DMS153 treated with DMSO at 0.1 percent for 48 hours (cell line): Measurements from ENCODE around the gene DES.
"Not testable (repeated sequence)": the region's sequence is repeated elsewhere in the genome, so short reads cannot be mapped to it uniquely, and the experiment has no call there.

Experiments used
- DNase-seq: peaks from one replicate; lab custom pipeline; 2025; ENCODE audit not compliant: unreplicated experiment; lab: John Stamatoyannopoulos, UW

DES gene

DNA sequence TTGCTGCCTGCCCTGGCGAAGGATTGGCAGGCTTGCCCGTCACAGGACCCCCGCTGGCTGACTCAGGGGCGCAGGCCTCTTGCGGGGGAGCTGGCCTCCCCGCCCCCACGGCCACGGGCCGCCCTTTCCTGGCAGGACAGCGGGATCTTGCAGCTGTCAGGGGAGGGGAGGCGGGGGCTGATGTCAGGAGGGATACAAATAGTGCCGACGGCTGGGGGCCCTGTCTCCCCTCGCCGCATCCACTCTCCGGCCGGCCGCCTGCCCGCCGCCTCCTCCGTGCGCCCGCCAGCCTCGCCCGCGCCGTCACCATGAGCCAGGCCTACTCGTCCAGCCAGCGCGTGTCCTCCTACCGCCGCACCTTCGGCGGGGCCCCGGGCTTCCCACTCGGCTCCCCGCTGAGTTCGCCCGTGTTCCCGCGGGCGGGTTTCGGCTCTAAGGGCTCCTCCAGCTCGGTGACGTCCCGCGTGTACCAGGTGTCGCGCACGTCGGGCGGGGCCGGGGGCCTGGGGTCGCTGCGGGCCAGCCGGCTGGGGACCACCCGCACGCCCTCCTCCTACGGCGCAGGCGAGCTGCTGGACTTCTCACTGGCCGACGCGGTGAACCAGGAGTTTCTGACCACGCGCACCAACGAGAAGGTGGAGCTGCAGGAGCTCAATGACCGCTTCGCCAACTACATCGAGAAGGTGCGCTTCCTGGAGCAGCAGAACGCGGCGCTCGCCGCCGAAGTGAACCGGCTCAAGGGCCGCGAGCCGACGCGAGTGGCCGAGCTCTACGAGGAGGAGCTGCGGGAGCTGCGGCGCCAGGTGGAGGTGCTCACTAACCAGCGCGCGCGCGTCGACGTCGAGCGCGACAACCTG is at the start of gene DES:
TSS of gene DES (plus strand) at position 223 of the 857 bp plus-strand sequence. CDS start at position 309, 86 bp downstream.
- DNase-seq, result no peak

DNA sequence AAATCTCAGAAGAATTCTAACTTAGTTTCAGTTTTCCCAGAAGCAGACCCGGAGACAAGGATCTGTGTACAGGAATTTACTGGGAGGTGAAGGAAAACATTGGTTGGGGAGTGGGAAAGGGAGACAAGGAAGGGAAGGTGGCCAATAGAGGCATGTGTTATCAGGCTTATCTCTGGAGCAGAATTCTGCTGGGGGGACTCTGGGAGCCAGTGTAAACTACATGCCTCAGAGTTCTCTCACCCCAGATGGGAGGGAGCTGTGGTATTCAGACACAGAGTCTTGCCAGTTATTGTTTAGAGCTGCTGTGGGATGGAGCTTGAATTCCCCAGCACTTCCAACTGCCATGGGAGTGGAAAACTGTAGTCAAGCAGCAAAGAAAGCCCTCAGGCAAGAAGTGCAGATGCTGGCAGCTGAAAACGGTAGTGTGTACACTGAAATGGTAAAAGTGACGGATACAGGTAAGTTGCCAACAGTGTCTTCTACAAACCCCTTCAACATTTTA is 49.4 kb upstream of the DES start:
- no peak for DNase-seq

DNA sequence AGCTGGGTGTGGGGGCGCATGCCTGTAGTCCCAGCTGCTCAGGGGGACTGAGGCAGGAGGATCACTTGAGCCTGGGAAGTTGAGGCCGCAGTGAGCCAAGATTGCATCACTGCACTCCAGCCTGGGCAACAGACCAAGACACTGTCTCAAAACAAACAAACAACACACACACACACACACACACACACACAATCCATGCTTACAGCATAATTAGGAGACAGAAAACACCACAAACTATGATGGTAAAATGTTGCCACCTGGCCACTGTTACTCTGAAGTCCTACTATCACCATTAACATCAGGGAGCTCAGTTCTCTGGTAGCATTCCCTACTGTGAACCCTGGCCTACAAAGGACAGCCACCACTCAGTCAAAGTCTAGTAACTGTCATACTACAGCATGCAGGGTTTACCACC is 48.7 kb upstream of the DES start:
- DNase-seq, result no peak

DNA sequence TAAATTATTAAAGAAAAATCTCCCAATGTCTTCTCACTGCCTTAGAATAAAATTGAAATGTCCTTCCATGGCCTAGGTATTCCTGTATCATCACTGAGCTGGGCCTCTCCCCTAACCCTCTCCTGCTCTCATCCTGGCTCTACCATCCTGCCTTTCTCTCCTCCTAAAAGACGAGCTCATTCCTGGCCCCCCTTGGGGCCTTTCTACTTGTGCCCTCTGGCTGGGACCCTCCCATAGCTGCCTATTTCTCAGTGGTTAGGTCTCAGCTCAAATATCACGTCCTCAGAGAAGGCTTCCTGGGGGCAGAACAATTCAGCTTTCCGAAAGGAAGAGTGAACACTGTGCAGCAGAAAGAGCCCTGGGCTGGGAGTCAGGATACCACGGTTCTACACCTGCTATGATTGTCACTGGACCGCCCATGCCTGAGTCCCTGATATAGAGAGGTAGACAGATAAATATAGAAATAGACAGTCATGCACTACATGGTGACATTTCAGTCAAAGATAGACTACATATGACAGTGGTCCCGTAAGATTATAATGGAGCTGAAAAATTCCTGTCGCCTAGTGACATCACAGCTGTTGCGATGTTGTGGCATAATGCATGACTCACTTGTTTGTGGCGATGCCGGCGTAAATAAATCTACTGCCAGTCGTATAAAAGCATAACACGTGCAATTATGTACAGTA is 39.9 kb upstream of the DES start:
- DNase-seq, result no peak

DNA sequence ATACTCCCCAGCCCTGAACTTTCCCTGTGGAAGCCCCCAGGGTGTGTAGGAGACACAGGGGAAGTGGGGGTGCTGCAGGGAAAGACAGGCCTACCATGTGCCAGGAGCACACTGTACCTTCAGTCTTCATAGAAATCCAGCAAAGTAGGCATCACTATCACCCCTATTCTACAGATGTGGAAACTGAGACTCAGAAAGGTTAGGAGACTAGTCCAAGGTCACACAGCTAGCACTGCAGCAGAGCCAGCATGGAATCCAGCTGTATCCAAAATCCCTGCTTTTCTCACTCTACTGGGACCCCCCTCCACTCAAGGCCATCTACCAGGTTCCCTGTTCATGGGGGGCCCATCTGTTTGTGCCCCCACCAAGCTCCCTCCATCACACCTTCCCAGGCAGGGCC is 37.3 kb upstream of the DES start:
- no peak for DNase-seq

DNA sequence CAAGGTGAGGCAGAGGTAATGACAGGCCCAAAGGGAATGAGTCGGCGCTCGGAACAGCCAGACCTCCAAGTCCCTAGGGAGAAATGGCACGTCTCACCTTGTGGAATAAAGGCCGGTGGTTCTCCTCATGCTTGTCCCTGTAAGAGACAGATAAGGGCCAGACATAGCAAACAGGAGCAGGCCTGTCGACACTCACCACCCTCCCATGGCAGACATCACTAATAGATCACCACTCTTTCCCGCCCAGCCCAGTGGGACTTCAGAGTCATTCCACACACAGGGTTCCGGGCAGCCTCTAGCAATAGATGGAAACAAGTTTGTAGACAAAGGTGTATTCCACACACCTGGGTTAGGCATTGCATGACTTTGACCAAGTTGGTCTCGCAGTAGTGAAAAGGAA is 36.7 kb upstream of the DES start:
- no peak for DNase-seq

DNA sequence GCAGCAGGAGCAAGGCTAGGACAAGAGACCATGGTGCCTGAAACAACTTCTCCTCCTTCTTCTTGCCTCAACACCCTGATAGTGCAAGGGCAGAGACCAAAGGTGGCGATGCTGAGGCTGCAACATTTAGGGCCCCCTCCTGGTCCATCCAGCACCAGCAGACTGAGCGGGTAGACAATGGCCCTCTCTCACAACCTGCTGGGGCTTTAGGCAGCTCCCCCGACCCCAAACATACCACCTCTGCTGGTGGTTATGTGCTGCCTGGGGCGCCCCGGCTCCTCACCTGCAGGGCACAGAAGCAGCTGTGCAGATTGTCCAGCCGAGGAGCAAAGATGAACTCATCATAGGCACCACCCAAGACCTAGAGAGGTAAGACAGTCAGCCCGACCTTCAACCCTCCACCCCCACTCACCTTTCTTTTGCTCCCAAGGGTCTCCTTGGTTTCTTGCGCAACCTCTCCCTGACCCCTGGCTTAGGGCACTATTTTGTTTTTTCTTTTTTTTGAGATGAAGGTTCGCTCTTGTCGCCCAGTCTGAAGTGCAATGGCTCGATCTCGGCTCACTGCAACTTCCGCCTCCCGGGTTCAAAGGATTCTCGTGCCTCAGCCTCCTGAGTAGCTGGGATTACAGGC is 34.0 kb upstream of the DES start:
- no peak for DNase-seq

DNA sequence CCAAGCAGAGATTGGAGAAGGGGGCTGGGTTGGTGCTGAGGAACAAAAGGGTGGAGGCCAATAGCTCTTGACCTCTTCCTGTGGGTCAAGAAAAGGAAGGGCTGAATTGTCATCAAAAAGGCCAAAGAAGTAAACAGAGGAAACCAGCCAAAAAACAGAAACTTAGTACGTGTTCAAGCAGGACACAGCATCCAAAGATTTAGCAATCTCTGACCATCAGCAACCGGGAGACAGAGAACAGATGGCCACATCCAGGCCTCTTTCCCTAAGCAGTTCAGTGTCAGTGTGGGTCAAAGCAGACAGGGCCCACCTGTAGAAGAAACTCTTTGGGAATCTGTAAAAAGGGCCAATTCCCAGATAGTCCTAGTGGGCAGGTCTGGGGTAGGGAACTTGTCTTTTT is 33.3 kb upstream of the DES start:
- DNase-seq, result no peak

DNA sequence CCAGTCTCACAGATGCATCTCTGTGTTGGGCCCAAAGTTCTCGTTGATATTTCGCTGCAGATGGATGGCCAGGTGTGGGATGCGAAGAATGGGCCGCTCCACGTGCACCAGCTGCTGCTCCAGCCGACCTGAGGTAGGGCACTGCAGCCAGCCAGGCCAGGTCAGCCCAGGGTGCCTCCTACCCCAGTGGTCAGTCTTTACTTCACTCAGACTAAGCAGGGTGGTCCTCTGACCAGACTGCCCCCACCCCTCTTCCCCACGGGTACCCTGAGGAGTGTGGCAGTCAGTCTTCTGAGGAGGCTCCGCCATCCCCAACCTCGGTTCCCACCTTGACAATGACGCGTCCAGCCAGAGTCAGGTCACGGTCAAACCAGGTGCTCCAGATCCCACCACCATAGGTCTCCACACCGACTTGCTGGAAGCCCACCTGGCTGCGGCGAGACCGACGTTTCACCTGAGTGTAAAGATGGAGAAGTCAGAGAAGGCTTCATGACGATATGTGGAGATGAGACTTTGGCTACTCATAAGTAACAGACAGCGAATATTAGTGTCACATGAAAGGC is 32.1 kb upstream of the DES start:
- DNase-seq, result no peak

DNA sequence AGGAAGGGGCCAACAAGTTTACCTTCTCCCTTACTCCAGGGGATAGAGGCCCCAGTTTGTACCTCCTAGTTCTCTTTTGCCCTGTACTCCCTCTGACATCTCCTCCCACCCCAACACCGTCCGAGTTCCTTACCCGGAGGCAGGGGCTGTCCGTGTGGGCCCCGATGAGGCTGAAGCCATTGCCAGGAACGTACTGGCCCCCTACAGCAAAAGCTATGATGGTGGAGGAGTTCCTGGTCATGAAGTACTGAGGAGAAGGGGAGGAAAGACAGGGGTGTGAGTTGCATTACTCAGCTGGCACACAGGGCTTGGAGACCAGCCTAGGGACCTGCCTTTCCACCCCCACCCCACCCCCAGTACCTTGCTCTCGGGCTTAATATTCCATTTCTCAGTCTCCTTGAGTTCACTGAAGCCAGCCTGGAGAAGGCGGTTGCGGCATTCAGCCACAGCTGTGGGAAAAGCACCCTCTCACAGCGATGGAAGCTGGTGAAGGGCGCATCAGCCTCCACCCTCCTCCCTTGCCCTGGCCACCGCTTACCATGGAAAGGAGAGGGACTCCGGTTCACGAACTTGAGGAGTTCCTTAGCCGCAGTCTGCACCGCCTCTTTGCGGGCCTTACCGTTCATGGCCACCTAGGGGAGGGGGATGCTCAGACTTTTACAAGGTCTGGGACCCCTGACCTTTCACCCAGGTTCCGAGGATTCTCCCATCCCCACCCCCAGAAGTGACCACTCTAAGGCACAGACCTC is 31.5 kb upstream of the DES start:
- no peak for DNase-seq

DNA sequence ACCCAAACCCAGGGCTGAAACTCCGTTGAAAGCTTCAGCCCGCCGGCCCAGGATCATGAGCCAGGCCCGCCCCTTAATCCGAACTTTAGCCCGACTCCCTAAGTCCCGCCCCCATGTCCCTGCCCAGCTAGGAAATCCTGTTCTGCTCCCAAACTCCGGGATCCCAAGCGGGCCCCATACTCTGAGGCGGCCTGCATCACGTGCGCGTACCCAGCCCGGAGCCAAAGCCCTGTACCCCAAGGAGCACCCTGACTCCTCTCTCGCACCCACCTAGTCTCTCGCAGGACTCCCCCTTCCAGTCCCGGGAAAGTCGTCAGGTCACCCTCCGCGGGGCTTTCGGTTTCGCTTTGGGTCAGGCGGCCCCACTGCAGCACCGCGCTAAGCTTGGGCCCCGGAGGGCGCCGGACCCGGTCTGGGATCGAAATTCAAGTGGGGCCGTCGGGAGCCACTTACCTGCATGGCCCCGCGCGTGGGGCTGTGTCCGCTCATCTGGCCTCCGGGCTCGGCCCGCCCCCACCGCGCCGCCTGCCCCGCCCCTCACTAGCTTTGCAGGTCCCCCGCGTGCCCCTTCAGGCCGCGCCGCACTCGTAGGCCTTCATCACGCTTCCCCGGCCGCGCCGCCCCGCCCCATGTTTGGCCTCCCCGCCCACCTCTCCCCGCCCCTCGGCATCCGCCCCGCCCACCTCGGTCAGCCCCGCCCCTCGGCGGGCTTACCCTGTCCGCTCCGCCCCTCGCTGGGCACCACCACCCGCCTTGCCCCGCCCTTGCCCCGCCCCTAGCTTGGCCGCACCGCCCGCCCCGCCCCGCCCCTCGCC is 30.7 kb upstream of the DES start, which contains the start of gene DNPEP:
TSS of gene DNPEP (minus strand) at position 607 of the 815 bp plus-strand sequence. CDS start at position 489, 118 bp downstream.
- peak; percentile 92 for DNase-seq

DNA sequence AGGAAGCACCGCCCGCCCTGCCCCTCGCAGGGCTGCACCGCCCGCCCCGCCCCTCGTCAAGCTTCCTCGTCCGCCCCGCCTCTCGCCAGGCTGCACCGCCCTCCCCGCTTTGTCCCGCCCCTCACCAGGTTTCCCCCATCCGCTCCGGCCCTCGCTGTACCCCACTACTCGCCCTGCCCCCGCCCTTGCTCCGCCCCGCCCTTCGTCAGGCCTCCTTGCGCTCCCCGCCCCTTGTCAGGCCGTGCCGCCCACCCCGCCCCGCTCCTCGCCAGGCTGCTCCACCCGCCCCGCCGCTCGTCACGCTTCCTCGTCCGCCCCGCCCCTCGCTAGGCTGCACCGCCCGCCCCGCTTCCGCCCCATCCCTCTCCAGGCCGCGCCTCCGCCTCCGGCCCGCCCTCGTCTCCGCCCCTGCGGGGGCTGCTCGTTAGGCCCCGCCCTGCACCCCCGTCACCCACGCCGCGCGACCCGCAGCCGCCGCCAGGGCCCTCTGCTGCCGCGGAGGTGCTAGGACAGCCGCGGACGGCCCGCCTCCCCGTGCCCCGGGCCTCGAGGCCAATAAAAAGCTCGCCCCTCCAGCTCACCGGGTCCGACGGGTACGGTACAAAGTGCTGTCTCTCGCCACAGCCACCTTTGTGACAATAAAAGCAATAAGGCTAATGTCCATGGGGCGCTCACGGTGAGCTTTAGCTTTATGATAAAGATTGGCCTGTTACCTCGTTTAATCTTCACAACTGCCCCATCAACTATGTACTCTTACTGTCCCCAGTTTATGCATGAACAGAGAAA is 29.9 kb upstream of the DES start:
- peak; percentile 92 for DNase-seq

DNA sequence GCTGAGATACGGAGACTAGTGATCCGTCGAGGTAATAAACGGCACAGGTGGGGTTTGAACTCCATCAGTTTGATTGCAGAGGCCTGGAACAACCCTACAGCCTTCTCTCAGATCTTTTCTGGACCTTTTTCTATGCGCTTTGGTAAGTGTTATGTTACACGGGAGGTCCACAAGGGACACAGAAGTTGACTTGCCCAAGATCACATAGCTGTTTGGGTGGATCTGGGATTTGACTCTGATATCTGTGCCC is 29.3 kb upstream of the DES start:
- no peak for DNase-seq

DNA sequence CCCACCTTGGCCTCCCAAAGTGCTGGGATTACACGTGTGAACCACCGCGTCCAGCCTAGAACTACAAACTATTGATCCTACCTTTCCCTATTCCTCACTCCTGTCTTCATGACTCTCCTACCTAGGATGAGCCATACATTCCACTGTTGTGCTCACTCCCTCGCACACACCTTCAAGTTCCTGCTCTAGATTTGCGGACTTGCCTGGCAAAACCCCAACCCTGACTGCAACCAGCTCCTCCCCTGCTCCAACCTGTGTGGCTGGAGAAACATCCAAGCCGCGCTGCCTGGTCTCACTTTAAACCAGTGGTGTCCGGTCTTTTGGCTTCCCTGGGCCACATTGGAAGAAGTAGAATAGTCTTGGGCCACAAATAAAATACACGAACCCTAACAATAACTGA is 25.4 kb upstream of the DES start:
- DNase-seq, result no peak

DNA sequence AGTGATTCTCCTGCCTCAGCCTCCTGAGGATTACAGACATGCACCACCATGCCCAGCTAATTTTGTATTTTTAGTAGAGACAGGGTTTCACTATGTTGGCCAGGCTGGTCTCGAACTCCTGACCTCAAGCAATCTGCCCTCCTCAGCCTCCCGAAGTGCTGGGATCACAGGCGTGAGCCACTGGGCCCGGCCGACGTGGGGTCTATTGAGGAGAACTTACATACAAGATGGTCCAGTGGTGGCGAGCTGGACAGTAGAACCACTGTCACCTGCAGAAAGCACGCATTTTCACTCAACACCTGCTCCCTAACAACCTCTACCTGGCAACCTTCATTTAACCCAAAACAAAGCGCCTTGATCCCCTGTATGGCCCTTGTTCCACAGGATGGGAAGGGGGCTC is 23.1 kb upstream of the DES start:
- DNase-seq, result not testable (repeated sequence)

DNA sequence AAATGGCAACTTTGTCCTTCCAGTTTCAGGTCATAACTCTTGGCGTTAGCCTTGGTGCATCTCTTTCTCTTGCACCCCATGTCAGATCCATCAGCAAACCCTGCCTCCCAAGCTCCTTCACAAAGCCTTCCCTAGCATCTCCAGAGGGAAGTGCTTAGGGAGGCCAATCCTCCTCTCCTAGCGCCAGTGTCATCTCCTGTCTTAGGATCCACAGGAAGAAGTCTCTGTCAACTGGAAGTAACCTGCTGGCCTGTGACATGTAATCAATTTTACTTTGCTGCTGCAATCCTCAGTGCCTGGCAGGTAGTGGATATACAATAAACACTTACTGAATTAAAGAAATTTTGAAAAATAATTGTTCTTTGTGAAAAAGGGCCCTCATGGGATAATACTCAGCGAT is 22.6 kb upstream of the DES start:
- DNase-seq, result no peak

DNA sequence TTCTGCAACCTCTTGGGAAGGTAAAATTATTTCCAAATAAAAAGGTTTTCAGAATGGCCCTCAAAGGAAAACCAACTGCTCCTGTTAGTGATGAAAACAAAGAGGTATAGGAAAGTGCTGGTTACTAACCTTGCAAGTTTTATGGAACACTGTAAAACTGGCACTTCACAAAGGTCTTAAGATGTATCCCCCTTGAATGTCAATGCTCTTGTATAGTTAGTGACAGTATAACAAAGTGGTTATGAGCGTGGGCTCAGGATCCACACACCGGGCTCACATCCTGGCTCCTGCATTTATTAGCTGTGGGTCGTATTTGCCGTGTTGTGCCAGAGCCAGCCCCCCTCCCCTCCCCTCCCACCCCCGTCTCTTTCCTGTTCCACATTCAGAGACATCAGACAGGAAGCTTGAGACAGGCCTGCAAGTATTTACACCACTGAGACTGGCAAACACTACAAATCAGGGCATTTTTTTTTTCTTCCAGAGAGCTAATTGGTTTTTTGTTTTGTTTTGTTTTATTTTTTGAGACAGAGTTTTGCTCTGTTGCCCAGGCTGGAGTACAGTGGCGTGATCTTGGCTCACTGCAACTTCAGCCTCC is 21.2 kb upstream of the DES start:
- DNase-seq, result peak; percentile 8

DNA sequence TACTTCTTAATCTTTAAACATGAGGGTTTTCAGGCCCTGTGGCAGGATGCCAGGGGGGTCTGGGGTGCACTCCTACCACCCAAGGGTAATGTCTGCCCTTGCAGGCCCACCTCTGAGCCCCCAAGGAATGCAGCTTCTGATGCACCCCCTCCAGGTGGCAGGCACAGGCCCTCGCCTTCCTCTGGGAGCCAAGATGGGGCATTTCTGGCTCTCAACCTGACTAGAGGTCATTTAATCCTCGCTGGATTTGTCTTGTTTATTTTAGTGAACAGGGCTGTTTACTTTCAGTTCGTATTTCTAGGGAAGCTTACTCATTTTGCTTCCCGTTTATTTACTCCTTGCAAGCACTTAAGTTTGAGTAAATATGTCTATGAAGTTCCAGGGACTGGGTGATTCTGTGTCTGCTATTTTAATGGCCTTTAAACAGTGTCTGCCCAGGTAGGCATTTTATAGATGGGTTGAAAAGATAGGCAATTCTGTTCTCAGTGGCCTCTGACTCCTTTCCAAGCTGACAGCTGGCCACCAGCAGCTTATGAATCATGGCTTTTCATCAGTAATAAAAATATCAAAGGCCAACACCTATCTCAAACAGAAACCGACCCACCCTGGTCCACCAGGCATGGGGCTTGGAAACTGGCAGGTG is 19.3 kb upstream of the DES start:
- peak; percentile 92 for DNase-seq
